BLaER1 (cell line): ENCODE data around the gene TGFBR1.

Experiments
- H3K27ac ChIP-seq: shearing (Covaris generic); formaldehyde crosslinking; 2 replicates; pipeline ENCODE4 v1.8.1; 2022
- H3K27me3 ChIP-seq: shearing (Covaris generic); formaldehyde crosslinking; 2 replicates; pipeline ENCODE4 v1.8.1; 2022
- H3K36me3 ChIP-seq: shearing (Covaris generic); formaldehyde crosslinking; 2 replicates; pipeline ENCODE4 v1.8.1; 2022
- H3K4me1 ChIP-seq: shearing (Covaris generic); formaldehyde crosslinking; 2 replicates; pipeline ENCODE4 v1.8.1; 2022
- H3K4me2 ChIP-seq: shearing (Covaris generic); formaldehyde crosslinking; 2 replicates; pipeline ENCODE4 v1.8.1; 2022
- H3K4me3 ChIP-seq: shearing (Covaris generic); formaldehyde crosslinking; 2 replicates; pipeline ENCODE4 v1.8.1; 2022
- H3K9ac ChIP-seq: shearing (Covaris generic); formaldehyde crosslinking; 2 replicates; pipeline ENCODE4 v1.8.1; 2022
- H3K9me3 ChIP-seq: shearing (Covaris generic); formaldehyde crosslinking; 2 replicates; pipeline ENCODE4 v1.8.1; 2022
- H4K20me1 ChIP-seq: shearing (Covaris generic); formaldehyde crosslinking; 2 replicates; pipeline ENCODE4 v1.8.1; 2022
- Cebpa-rat ChIP-seq: shearing (Covaris generic); IDR thresholded peaks from 2 replicates; pipeline ENCODE4 v1.8.1; 2022

Gene TGFBR1

GRCh38 chr9:99116003-99116411 lies 11.1 kb downstream of the TGFBR1 start:
- no peak overlapping the region for H3K27ac ChIP-seq
- peaks cover 46% of the 10 kb centered on the region for H3K4me1 ChIP-seq
- H3K9me3 ChIP-seq, result no peaks in the 10 kb centered on the region

GRCh38 chr9:99118782-99119466 lies 14.0 kb downstream of the TGFBR1 start:
- H3K9ac ChIP-seq, result no peak overlapping the region
- no peaks in the 10 kb centered on the region for H3K9me3 ChIP-seq
- H3K27ac ChIP-seq, result no peak overlapping the region
- no peaks in the 10 kb centered on the region for H3K36me3 ChIP-seq
- H3K4me1 ChIP-seq, result peaks cover 42% of the 10 kb centered on the region
- H4K20me1 ChIP-seq, result peaks cover 90% of the 10 kb centered on the region
- no peak for TF ChIP-seq Cebpa-rat
- peak overlapping the region; percentile 55 for H3K4me2 ChIP-seq
- H3K27me3 ChIP-seq, result no peaks in the 10 kb centered on the region
- H3K4me3 ChIP-seq, result no peak overlapping the region

More at GRCh38 chr9:99116003-99116411, 11.1 kb downstream of the TGFBR1 start:
- Histone ChIP-seq H3K4me2 (no peak overlapping the region), H3K9ac (no peak overlapping the region), H3K36me3 (no peaks in the 10 kb centered on the region), H4K20me1 (peaks cover 92% of the 10 kb centered on the region), H3K4me3 (no peak overlapping the region), H3K27me3 (no peaks in the 10 kb centered on the region)
- TF ChIP-seq Cebpa-rat, result no peak

- no peaks in the 10 kb centered on the region for H3K36me3 ChIP-seq
- H3K9me3 ChIP-seq, result no peaks in the 10 kb centered on the region
- TF ChIP-seq Cebpa-rat, result no peak
- peak overlapping the region; percentile 55 for H3K4me2 ChIP-seq
- H3K4me1 ChIP-seq, result peaks cover 42% of the 10 kb centered on the region
- H3K4me3 ChIP-seq, result no peak overlapping the region
- H3K27me3 ChIP-seq, result no peaks in the 10 kb centered on the region
- no peak overlapping the region for H3K27ac ChIP-seq
- H4K20me1 ChIP-seq, result peaks cover 80% of the 10 kb centered on the region
- H3K9ac ChIP-seq, result no peak overlapping the region
These were observed 15.2 kb downstream of the TGFBR1 start for GRCh38 chr9:99119976-99120655.

- Histone ChIP-seq H3K9ac (no peak overlapping the region), H4K20me1 (peaks cover 75% of the 10 kb centered on the region), H3K27ac (no peak overlapping the region), H3K4me1 (peaks cover 42% of the 10 kb centered on the region), H3K36me3 (no peaks in the 10 kb centered on the region), H3K4me3 (no peak overlapping the region), H3K4me2 (peak overlapping the region; percentile 26; the same call in 1 of the 2 replicates), H3K27me3 (no peaks in the 10 kb centered on the region), H3K9me3 (no peaks in the 10 kb centered on the region)
- TF ChIP-seq Cebpa-rat, result no peak
These were observed 16.7 kb downstream of the TGFBR1 start for GRCh38 chr9:99121604-99122003.

- peaks cover 32% of the 10 kb centered on the region for H3K4me1 ChIP-seq
- H4K20me1 ChIP-seq, result peaks cover 74% of the 10 kb centered on the region; the same call in 1 of the 2 replicates
- H3K9ac ChIP-seq, result no peak overlapping the region
- H3K36me3 ChIP-seq, result no peaks in the 10 kb centered on the region
- H3K4me2 ChIP-seq, result no peak overlapping the region
- TF ChIP-seq Cebpa-rat, result no peak
- H3K27me3 ChIP-seq, result no peaks in the 10 kb centered on the region
- H3K27ac ChIP-seq, result no peak overlapping the region
- no peak overlapping the region for H3K4me3 ChIP-seq
- no peaks in the 10 kb centered on the region for H3K9me3 ChIP-seq
These were observed 19.8 kb downstream of the TGFBR1 start for GRCh38 chr9:99124534-99125255.

- Histone ChIP-seq H3K27ac (no peak overlapping the region), H3K4me1 (peaks cover 32% of the 10 kb centered on the region), H3K4me2 (no peak overlapping the region), H3K4me3 (no peak overlapping the region), H3K27me3 (no peaks in the 10 kb centered on the region), H4K20me1 (peaks cover 67% of the 10 kb centered on the region; the same call in 1 of the 2 replicates), H3K36me3 (no peaks in the 10 kb centered on the region), H3K9ac (no peak overlapping the region), H3K9me3 (no peaks in the 10 kb centered on the region)
- TF ChIP-seq Cebpa-rat, result no peak
These were observed 20.5 kb downstream of the TGFBR1 start for GRCh38 chr9:99125446-99125845.

GRCh38 chr9:99126312-99126711 lies 21.4 kb downstream of the TGFBR1 start:
- H3K36me3 ChIP-seq, result no peaks in the 10 kb centered on the region
- peaks cover 24% of the 10 kb centered on the region for H3K4me1 ChIP-seq
- no peaks in the 10 kb centered on the region for H3K27me3 ChIP-seq
- no peak for TF ChIP-seq Cebpa-rat
- H3K4me3 ChIP-seq, result no peak overlapping the region
- no peak overlapping the region for H3K4me2 ChIP-seq
- H3K27ac ChIP-seq, result no peak overlapping the region
- H3K9ac ChIP-seq, result no peak overlapping the region
- H3K9me3 ChIP-seq, result no peaks in the 10 kb centered on the region
- H4K20me1 ChIP-seq, result peaks cover 58% of the 10 kb centered on the region; the same call in 1 of the 2 replicates

- no peak overlapping the region for H3K4me3 ChIP-seq
- no peak overlapping the region for H3K27ac ChIP-seq
- H3K27me3 ChIP-seq, result no peaks in the 10 kb centered on the region
- no peaks in the 10 kb centered on the region for H3K36me3 ChIP-seq
- TF ChIP-seq Cebpa-rat, result no peak
- peaks cover 13% of the 10 kb centered on the region for H3K4me1 ChIP-seq
- peaks cover 46% of the 10 kb centered on the region; the same call in 1 of the 2 replicates for H4K20me1 ChIP-seq
- no peak overlapping the region for H3K4me2 ChIP-seq
- no peaks in the 10 kb centered on the region for H3K9me3 ChIP-seq
- no peak overlapping the region for H3K9ac ChIP-seq
These were observed 22.6 kb downstream of the TGFBR1 start for GRCh38 chr9:99127356-99128132.

- H3K36me3 ChIP-seq, result no peaks in the 10 kb centered on the region
- no peaks in the 10 kb centered on the region for H3K9me3 ChIP-seq
- H4K20me1 ChIP-seq, result peaks cover 42% of the 10 kb centered on the region; the same call in 1 of the 2 replicates
- TF ChIP-seq Cebpa-rat, result no peak
- no peak overlapping the region for H3K4me3 ChIP-seq
- peaks cover 12% of the 10 kb centered on the region for H3K4me1 ChIP-seq
- H3K4me2 ChIP-seq, result no peak overlapping the region
- no peak overlapping the region for H3K27ac ChIP-seq
- no peaks in the 10 kb centered on the region for H3K27me3 ChIP-seq
- no peak overlapping the region for H3K9ac ChIP-seq
These were observed 23.2 kb downstream of the TGFBR1 start for GRCh38 chr9:99128133-99128406.
